GM19351 (cell line): Measurements from ENCODE around the gene KRT73.

Source experiments
- ATAC-seq: cut with Tn5 transposase; IDR thresholded peaks from one replicate; pipeline ENCODE4 v1.9.1; 2021; ENCODE audit warnings: mild to moderate bottlenecking, moderate library complexity; ENCODE audit not compliant: unreplicated experiment

Gene KRT73

GRCh38 chr12:52575948-52576347, 42.4 kb downstream of the KRT73 start:
- ATAC-seq = no peak

GRCh38 chr12:52575256-52575655, 43.1 kb downstream of the KRT73 start:
- no peak for ATAC-seq

DNA sequence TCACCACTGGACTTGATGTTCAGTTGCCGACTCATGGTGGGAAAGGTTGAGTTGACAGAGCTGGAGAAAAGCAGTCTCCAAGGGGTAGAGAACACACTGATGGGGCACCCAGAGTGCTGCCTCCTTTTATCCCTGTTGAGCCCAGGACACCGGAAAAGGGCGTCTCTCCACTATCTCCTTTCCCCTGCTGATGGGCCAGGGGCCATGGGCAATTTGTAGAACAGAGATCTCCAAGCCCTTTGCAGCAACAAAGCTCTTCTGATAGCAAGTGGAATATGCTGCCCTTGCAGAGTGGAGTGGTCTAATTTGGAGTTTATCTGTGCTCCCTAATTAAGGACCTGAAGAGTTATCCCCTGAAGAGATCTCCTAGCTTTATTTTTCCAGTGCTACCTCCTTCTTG, 44.6 kb downstream of the KRT73 start, which contains the start of gene KRT74:
KRT74 (minus strand) TSS at position 101 of the 400 bp plus-strand sequence; CDS start at position 35, 66 bp downstream.
- ATAC-seq = no peak

DNA sequence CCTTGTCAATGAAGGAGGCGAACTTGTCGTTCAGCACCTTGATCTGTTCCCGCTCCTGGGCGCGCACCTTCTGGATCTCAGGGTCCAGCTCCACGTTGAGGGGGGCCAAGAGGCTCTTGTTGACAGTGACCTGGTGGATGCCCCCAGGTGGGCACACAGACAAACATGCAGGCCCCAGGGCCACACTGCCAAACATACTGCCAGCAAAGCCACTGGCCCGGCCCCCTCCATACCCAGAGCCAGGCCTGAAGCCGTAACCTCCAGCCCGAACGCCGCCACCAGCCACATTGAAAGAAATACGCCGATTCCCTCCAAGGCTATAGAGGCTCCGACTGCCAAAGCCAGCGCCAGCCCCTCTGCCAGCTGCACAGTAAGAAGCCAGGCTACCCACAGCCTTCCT, 45.1 kb downstream of the KRT73 start:
- ATAC-seq = no peak

DNA sequence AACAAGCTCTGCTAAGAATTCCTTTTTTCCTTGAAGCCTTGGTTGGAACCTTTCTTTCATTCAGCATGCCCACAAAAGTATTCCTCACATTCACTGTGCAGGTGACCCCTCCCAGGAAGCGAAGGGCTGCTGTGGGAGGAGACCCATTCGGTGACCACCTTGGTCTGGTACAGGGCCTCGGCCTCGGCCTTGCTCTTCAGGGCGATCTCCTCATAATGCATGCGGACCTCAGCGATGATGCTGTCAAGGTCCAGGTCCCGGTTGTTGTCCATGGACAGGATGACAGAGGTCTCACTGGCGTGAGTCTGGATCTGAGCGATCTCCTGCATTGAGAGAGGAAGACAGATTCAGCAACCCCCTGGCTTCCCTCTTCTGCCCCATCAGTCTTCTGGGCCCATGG, 47.8 kb downstream of the KRT73 start:
- ATAC-seq = no peak

DNA sequence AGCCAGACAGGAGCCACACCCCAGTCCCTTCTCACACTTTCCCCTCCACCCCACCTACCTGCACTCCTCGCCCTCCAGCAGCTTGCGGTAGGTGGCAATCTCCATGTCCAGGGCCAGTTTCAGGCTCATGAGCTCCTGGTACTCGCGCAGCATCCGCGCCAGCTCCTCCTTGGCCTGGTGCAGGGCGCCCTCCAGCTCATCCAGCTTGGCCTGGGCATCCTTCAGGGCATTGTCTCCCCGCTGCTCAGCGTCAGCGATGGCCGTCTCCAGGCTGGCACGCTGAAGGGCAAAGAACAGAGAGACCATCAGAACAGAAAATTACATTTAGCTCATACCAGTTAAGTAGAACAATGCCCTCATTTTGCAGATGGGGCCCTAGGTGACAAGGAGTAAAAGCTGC, 50.2 kb downstream of the KRT73 start:
- ATAC-seq = no peak

DNA sequence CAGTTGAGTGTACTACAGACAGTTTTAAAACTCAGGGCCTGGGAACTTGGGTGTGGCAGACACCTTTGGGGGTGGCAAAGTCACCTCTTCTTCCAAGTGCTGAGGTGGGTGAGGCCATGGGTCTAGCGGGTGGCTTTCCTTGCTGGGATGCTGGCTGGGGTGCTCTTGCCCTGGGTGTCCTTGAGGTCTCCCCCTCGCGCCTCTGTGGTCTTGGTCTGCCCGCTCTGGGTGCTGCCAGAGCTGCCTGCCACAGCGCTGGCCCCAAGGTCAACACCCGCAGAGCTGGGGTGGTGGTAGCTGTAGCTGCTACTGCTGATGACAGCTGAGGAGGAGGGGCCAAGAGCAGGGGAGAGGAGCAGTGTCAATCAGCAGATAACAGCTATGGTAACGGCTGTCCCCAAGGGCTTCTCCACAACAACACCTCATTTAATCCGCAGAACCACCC, 51.5 kb downstream of the KRT73 start:
- no peak for ATAC-seq

DNA sequence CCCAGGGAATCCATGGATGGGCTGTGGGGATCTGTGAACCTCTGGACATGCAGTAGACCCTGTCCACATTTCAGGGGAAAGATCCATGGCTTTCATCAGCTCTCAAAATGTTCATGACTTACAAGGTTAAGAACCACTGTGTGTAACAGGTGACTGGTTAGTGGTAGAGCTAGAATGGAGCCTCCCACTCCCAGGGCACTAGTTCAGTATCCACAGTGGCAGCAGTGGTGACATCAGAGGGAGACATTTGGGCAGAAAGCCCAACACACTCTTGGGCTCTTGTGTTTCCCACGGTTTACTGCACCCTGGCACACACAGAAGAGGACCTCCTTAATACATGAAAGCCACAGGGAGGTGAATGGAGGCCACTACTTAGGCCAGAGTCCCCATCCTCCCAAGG, 53.8 kb downstream of the KRT73 start:
- ATAC-seq = no peak

- no peak for ATAC-seq
Observed at GRCh38 chr12:52561880-52562449, 56.4 kb downstream of the KRT73 start.

DNA sequence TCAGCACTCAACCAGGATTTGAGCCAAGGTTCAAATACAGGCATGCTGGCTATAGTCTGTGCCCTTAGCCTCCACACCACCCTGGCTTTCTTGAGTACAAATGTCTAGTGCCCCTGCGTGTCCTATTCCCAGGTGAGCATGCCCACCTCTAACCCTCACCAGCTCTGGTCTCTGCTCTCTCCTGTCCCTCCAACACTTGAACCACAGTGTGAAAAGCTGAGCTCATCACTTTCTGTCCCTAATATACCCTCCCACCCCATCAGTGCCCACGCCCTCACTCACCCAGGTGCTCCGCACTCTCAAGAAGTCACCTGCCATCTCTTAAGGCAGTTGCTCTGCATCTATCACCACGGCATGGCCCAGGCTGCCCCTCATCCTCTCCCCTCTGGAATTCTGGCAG, 58.4 kb downstream of the KRT73 start:
- ATAC-seq = no peak

DNA sequence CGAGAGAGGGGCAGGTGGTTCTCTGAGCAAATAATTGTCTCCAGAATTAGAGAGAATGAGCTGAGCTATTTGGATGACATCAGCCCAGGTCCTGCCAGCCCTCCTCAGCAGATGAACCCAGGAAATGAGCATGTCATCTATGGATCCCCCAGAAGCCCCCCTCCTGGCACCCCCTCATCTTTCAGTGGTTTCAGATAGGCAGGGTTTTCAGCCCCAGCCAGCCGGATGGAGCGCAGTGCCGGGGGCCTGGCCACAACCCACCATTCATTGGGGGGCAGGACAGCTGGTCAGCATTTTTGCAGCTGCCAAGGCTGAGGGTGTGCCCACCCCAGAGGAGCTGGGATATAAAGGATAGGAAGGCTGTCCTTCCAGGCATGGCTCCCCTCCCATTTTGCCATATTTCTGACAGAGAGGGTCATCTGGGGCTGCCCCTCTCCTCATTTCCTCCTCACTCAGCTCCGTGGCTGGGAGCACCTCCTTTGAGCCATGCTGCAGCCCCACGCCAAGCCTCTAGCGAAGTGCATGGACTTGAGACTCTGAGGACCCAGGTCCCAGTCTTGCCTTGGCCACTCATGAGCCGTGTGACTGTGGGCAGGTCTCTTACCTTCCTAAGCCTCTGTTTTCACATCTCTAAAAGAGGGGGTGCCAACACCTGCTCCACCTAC, 59.4 kb downstream of the KRT73 start:
- no peak for ATAC-seq
